ENCODE results near the gene KLHDC8A.
A peak's percentile ranks its signal among the peaks of the same experiment; 100 is the strongest.

The KLHDC8A gene

GRCh38 chr1:205294175-205294917 is 62.4 kb downstream of the KLHDC8A start:
- DNase-seq, result no peak

GRCh38 chr1:205293350-205294074 is 63.2 kb downstream of the KLHDC8A start:
- no peak for DNase-seq

GRCh38 chr1:205291596-205291995 is 65.1 kb downstream of the KLHDC8A start:
- no peak for DNase-seq

- DNase-seq, result peak; percentile 69 to 78
Measured at GRCh38 chr1:205287767-205288559, 68.8 kb downstream of the KLHDC8A start.

- no peak for DNase-seq
Measured at GRCh38 chr1:205287076-205287475, 69.6 kb downstream of the KLHDC8A start.

GRCh38 chr1:205286335-205286950 is 70.3 kb downstream of the KLHDC8A start:
- DNase-seq, result peak; percentile 54 to 80

All from stimulated activated CD4-positive, alpha-beta T cell treated with anti-CD3 and anti-CD28 coated beads, Interleukin-2, amount 100 ng/mL, for 24 hours (primary cell).